Activated CD4-positive, alpha-beta T cell treated with anti-CD3 and anti-CD28 coated beads for 24 hours (primary cell): Measurements from ENCODE around the gene INSL4.
A peak's percentile ranks its signal among the peaks of the same experiment; 100 is the strongest.

ENCODE experiments used
- DNase-seq, 2 donors: peaks; one replicate each; pipeline ENCODE4 v3.0.0-alpha.2; 2020; ENCODE audit warnings: low read depth in 2 of 2

INSL4 gene

DNA sequence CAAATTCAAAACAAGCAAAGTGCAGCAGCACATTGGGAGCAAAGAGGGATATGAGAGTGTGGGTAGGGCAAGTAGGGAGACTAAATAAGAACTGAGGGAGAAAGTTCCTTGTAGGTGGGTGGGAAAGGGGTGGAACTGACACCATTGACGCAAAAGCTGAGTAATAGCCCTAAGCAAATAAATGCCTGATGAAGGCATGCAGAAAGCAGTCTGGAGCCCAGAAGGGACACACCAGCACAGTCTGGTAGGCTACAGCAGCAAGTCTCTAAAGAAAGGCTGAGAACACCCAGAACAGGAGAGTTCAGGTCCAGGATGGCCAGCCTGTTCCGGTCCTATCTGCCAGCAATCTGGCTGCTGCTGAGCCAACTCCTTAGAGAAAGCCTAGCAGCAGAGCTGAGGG lies at the start of gene INSL4:
TSS of gene INSL4 (plus strand) at position 208 of the 400 bp plus-strand sequence. CDS start at position 313, 105 bp downstream.
- no peak for DNase-seq

DNA sequence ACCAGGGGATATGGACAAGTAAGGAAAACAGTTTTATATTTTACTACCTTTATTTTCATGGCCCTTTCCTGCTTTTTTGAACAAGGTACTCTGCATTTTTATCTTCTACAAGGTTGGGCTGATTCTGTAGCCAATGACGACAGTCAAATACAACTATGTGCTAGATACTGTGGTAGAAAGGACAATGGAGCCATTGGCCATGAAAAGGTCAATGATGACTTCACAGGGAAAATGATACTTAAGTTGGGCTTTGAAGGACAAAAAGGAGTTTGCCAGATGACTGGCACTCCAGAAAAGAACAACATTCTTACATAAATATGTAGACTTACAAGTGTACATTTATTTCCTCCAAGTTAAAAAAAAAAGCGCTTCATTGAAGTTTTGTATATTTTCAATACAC lies 46.4 kb upstream of the INSL4 start:
- DNase-seq, result no peak

DNA sequence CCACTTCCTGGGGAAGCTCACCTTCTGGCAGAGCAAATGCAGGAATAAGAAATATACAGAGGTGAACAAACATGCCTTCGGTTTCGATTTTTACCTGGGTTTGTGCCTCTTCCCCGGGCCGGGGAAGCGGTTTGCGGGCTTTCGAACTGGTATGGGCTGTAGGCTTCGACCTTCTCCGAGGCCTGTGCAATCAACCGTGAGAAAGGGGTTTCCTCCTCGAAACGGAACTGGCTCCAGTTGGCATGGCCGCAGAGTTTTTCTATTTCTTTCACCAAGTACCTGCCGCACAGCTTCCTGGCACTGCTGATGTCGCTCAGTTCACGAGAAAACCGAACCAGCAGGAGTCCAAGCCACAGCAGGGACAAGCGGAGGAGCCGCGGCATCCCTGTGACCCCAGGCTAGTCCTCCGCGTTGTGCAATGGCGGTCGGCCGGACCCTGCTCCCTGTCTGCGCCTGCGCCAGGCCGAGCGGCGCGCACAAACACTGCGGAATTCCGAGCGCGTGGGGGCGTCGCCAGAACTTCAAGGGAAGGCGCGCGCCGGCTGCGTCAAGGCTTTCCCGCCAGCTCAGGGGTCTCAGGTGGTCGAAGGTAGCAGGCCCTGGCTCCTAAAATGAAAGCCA lies 45.9 kb upstream of the INSL4 start, which contains the start of gene INSL6:
TSS of gene INSL6 (minus strand) at position 420 of the 621 bp plus-strand sequence. CDS start at position 383, 37 bp downstream.
- DNase-seq, result no peak

DNA sequence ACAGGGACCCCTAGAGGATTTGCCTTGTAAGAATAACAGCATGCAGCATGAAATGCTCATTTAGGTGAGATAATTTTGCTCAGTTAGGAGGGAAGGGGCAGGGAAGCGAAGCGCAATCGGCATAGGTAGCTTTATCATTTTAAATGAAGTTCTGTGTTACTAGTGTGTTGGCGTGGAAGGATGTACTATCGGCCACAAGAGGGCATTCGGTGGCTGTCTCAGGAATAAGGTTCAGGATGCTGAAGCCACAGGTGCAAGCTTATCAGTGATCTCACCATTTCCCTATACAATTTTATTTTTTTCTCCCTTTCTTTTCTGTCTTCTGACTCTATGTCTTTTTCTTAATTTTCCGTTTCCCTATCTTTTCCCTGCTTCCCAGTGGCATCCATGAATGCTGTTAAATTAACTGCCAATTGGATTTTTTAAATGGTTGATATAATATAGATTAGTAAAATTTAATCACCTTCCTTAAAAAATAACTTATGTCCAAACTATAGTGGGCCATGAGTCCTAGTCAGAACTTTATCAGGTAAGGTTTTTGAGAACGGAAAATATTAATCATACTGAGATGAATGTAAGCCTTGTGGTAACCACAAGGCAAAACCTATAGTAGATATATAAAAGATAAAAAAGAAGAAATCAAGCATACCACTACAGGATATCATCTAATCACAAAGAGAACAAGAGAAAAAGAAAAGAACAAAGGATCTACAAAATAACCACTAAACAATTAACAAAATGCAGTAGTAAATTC lies 44.6 kb upstream of the INSL4 start:
- DNase-seq, result peak; percentile 19 to 20

DNA sequence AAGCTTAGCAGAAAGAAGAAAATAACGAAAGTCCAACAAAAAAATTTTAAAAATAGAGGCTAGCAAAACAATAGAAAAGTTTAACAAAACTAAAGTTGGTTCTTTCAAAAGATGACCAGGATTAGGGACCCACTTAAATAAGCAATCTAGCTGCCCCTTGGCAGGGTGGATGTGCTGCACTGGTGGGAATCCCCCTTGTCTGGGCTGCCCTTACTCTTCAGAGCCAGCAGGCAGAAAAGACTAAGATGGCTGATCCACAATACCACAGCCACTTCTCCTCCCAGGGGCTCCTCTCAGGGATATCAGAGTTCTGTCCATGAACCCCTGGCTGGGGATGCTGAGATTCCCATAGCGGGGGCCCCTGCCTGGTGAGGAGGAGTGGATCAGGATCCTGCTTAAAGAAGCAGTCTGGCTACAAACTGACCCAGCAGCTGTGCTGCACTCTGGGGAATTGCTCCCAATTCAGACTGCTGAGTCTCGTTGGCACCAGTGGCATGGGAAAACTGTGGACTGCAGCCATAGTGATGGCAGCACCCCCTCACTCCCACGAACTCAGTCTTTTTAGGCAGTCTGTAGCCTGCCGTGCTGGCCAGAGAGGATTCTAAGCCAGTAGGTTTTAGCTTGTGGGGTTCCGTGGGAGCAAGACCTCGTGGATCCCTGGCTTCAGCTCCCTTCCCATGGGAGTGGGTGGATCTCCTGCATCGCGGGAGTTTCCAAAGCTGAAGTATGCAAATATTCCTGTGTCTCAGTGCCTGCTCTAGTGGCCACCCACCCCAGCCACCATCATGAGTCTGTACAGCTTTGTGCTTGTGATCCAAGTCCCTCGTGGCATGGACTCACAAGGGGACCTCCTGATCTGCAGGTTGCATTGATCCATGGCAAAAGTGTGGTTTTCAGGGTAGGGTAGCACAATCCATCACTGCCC lies 42.9 kb upstream of the INSL4 start:
- DNase-seq, result no peak

DNA sequence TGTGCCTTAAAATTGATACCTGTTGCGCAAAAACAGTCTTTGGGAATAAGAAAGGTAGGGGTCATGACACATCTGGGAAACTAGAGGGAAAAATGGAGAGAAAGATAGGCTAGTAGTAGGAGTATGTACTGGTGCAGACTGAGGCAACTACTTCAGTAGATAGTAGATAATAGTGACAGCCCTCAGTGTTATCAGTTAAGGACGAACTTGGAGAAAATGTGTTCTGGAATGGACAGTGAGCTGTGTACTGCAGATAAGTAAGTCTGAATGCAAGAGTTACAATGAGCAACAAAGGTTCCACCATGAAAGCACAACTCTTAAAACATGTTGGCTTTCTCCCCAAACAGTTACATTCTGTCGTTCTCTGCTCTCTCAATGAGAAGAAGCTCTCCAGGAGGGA lies 39.2 kb upstream of the INSL4 start:
- no peak for DNase-seq

DNA sequence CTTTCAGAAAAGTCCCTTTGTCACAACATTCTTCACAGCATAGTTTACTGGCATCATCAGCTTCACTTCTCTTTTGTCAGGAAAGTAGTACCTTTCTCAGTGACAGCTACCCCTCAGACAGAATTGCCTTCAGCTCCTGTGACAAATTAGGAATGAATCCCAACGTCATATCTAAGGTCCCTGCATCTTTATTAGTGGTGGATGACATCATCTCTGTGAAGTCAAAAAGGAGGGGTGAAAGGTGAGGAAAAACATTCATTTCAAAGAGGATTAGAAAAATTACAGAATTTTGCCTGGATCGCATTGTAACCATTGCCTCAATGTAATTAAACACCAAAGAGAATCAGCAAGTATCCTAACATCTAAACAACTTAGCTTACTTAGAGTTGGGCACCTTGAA lies 37.9 kb upstream of the INSL4 start:
- DNase-seq, result no peak

DNA sequence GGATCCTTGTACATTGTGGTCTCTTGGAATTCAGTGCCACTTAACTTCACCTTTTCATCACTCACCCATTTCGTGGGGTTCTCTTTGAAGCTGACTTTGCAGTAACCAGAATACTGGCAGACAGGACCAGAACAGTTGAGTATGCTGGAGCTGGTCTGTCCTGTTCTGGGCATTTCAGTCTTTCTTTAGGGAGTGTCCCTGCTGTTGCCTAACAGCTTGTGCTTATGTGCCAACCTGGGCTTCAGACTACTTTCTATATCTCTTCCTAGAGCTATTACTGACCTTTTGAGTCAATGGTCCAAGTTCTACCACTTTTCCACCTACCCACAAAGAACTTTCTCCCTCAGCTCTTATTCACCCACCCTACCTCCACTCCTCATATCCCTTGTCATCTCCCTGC lies 35.8 kb upstream of the INSL4 start:
- no peak for DNase-seq

DNA sequence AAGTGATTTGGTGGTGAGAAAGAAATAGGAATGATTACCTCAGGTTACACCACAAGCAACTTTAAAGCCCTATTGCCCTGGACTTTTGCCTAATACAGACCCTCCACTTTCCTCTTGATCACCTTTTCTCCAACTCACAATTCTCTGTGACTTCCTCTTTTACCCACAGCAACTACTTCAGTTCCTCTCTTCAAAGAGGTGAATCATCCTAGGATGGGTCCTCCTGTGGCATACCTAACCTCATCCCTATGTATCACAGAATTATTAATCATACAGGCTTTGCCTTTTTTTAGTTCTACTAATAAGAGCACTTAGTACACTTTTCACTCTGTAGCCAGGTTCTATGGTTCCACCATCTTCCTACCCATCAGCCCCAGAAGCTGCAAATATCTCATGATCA lies 26.1 kb upstream of the INSL4 start:
- no peak for DNase-seq

DNA sequence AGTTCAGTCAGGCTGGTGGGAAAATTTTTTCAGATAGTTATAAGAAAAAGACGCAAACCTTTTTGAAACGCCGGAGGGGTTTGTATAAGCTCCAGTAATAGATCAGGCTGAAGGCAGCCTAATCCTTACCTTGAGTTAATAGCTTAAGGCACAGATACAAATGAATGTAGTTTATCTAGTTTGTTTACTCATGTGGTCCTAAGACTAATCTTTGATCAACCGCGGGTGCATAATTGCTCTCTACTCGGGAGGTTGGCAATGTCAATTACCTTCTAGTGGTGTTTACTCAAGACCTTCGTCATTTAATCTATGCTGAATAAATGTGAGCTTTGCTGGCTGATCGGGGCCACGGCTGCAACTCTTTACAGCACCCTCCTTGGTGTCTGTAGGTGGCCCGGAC lies 665 bp upstream of the INSL4 start:
- DNase-seq, result no peak

DNA sequence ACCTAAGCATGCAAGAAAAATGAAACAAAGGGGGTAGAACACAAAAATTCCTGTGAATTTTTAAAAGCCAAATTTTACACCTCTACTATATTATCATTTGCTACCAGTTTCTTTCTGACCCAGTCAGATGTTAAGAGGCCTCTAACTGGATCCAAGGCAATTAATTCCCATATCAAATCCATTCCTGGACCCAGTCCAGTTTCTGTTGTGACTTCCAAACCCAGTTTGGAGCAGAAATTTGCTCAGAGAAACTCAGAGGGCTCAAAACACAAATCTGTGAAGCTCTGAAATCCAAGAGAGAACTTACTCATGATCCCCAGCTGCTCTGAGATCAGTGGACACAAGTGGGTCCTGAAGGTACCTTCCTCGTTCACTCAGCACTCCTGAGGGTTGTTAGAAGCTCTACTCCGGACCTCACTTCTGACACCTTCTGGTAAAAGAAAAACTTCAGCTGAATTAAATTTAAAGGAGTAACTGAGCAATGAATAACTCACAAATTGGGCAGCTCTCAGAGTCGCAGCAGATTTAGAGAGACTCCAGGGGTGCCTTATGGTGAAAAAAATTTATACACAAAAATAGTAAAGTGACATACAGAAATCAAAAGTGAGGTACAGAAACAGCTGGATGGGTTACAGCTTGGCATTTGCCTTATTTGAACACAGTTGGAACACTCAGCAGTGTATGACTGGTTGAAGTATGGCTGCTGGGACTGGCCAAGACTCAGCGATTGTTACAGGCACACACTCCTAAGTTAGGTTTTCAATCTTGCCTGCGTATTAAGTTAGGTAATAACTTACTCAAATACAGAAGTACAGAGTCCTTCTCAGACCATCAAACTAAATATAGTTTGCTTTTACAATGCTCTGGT lies 32.4 kb downstream of the INSL4 start:
- no peak for DNase-seq

DNA sequence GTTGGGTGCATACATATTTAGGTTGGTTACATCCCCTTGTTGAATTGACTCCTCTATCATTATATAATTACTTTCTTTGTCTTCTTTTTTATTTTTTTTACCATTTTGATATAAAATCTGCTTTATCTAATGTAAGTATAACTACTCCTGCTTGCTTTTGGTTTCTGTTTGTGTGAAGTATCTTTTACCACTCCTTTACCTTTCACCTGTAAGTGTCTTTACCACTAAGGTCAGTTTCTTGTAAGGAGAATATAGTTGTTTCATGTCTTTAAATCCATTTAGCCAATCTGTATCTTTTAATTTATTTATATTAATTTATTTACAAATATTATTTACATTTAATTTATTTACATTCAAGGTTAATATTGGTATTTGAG lies 33.0 kb downstream of the INSL4 start:
- DNase-seq, result no peak

DNA sequence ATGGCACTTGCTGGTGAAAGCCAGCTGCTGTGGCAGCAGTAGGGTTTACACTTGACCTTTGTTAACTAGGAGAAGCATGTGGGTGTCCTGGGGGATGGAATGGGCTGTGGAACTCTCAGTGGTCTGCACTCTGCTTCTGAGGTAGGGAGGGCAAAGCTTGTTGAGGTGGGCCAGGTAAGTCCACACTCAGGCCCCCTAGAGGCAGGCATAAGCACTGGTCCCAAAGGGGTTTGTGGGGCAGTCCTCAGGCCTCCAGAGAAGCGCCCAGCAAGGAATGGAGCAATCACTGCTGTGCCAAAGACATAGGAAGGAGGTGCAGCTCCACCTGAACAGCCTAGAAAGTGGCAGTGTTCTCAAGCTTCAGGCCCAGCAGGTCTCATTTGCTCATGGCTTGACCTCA lies 34.7 kb downstream of the INSL4 start:
- DNase-seq, result no peak

DNA sequence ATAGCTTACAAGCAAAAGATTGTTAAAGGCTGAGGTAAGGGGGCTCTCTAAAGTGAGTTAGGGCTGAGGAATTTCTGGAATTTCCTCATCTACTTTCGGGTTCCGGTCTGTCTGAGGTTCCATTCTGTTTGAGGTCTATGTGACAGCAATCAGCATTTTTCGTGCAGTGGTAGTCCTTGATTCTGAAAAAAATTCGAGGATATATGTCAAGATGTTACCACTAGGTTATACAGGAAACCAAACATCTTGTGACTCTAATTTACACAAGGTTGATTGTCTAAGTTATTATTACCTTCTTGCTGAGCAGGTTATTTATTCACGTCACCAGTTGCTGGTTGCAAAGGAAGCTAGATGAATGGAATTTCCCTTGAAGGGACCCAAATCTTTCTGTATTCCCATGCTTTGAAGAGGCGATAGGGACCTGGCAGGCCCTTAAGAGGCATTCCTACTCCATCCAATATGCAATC lies 38.1 kb downstream of the INSL4 start:
- no peak for DNase-seq

DNA sequence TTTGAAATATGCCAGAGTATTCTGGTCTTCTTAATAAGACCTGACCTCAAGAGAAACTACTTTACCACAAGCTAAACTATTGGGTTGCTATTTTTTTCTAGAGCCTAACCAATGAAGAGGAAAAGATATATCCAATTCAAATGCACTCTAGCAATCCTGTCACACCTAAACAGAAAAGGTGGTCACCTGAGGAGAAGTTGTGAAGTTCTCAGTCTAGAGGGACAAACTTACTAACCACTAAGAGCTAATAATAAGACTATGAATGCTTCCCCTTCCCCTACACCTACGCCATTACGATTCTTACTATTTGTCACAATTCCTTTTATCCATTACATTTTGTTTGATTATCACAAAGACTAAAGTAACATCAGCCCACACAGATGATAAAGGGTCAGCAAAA lies 43.6 kb downstream of the INSL4 start:
- DNase-seq, result no peak

DNA sequence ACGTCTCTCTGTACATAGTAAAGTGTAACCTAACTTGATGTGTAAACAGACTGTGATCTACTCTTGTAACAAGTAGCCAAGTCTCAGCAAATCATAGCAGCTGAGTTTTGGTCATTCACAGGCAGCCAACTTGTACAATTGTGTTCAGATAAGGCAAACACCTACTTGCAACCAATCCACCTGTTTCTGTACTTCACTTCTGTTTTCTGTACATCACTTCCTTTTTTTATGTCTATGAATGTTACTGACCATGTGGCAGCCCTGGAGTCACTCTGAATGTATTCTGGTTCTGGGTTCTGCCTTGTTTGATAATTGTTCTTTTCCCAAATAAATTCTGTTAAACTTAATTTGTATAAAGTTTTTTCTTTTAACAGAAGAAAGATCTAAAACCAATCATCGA lies 47.3 kb downstream of the INSL4 start:
- no peak for DNase-seq
